GM21717 (cell line): ENCODE measurements around the gene MRPS12.
"Not testable (repeated sequence)": the region's sequence is repeated elsewhere in the genome, so short reads cannot be mapped to it uniquely, and the experiment has no call there.

Experiments used
- ATAC-seq: cut with Tn5 transposase; IDR thresholded peaks from one replicate; pipeline ENCODE4 v1.9.1; 2021; ENCODE audit warnings: mild to moderate bottlenecking, moderate library complexity; ENCODE audit not compliant: unreplicated experiment

Gene MRPS12

DNA sequence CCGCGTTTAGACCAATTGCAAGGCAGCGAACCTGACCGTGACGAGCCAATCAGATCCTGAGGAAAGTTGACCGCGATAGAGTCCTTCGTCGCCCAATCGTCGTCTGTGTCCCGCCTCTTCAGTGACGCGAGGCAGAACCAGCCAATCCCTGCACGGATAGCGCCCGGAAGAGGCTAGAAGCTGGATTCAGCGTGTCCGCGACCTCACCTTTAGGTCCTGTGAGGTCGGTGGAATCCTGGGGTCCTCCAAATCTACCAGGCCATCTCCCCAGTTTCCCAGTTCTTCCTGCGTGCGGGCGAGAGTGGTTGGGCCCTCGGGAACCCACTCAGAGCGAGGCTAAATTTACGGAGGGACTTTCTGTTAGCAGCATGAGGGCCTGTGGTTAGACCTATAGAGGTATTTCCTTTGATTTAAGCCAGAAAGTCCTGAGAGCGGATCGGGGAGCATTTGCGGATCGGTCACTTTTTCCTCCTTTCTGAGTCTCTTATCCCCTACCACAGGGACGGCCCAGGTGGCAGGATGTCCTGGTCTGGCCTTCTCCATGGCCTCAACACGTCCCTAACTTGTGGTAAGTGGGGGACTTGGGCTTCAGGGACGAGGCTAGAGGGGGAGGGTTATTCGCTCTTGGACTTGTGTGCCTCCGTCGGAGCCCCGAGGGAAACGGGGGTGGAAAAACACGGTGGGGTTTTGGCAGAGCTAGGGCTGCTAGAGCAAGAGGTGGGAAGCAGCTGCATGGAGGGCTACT lies at the start of gene MRPS12:
MRPS12 (plus strand) TSS at position 169 of the 745 bp plus-strand sequence; CDS start at position 520, 351 bp downstream.
- ATAC-seq: peak; percentile 84

DNA sequence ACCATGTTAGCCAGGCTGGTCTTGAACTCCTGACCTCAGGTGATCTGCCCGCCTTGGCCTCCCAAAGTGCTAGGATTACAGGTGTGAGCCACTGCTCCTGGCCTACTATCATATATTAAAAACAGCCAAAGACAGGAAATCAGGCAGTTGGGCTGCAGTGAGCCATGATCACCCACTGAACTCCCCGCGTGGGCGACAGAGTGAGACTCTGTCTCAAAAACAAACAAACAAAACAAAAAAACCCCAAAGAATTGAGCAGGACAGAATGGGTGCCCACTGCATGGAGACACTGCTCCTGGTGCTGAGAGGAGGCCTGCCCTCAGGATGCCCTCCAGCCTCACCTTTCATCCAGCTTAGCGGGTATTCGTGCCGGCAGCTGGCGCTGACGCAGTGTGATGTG lies 47.5 kb upstream of the MRPS12 start:
- no peak for ATAC-seq

DNA sequence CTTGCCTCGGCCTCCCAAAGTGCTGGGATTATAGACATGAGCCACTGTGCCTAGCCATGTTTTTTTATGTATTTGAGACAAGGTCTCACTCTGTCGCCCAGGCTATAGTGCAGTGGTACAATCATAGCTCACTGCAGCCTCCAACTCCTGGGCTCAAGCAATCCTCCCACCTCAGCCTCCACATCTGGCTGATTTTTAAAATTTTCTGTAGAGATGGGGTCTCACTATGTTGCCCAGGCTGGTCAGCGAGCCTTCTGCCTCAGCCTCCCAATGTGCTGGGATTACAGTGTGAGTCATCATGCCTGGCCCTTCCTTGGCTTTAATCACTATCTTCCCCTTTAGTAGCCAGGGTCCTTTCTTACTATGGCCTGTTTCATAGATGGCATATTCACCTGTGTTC lies 46.1 kb upstream of the MRPS12 start:
- not testable (repeated sequence) for ATAC-seq

DNA sequence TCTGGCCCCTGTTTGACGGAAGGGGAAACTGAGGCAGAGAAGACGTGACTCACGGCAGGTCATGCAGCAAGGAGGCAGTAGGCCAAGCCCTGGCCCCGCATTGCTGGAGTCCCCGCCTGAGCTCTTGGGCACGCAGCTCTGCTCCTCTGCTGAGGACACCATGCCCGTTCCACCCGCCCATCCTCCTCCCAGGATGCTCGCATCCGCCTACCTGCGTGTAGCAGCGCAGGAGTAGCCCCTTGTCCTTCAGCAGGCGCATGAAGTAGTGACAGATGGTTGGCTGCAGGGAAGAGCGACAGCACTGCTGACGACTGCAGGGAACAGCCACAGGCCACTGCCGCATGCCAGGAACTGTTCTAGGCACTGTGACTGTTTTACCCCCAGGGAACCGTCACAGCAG lies 41.9 kb upstream of the MRPS12 start:
- no peak for ATAC-seq

DNA sequence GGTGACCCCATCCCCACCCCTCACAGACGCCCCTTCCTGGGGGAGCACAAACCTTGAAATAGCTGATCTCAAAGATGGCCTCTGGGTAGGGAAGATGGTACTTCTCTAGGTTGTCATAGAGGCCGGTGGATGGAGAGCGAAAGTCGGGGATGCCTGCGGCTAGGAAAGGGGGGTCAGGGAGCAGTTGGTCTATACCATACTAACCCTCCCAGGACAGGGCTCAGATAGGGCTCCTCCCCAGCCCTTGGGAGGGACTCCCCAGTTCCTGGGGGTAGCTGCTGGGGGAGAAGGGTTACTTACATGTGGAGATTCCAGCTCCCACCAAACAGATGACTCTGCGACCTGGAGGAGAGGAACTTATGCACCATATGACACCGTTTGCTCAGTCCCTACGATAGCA lies 40.9 kb upstream of the MRPS12 start:
- no peak for ATAC-seq

DNA sequence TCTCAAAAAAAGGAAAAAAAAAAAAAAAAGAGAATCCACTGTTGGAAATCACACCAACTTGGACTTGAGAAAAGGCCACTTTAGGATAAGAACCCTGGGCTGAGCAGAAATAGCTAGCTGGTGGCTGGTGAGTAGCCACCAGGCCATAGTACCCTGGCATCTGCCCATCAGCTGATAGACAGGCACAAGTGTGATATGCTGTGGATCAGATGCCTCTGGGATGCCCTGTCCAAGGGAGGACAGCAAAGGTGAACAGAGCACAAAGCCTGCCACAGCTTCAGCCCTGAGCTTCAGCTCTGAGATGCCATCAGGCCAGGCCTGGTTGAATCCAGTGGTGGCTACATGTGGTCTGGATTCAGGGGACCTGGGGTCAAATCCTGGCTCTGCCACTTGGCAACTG lies 40.1 kb upstream of the MRPS12 start:
- no peak for ATAC-seq

DNA sequence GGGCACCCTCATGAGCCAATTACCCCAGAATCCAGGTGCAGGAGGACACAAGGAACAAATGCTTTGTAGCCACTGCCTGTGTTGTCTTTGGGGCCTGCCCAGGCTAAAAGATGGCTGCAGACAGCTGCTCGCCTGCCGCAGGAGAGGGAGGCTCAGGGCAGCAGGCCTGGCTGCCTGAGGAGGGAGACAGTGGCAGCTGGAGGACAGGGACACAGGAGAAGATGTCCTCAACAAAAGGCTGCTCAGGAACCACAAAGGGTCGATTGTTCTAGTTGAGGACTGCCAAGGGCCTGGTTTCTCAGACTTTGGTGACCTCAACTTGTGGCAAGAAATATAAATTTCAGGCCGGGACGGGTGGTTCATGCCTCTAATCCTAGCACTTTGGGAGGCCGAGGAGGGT lies 39.0 kb upstream of the MRPS12 start:
- ATAC-seq: no peak

DNA sequence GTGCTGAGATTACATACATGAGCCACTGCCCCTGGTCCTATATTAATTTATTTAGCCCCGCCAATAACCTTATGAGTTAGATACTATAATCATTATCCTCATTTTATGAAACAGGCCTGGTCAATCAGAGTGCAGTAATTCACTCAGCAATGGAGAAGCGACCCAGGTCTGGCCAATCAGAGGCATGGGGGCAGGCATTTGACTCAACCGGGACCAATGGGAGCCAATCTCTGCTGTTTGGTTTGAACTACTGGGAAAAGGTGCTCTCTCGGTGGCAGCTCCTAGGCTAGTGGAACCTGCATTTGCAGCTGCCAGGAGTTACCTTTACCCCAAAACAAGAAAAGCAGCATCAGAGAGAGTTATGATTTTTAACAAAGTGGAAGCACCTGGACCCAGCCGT lies 37.9 kb upstream of the MRPS12 start:
- ATAC-seq: no peak

DNA sequence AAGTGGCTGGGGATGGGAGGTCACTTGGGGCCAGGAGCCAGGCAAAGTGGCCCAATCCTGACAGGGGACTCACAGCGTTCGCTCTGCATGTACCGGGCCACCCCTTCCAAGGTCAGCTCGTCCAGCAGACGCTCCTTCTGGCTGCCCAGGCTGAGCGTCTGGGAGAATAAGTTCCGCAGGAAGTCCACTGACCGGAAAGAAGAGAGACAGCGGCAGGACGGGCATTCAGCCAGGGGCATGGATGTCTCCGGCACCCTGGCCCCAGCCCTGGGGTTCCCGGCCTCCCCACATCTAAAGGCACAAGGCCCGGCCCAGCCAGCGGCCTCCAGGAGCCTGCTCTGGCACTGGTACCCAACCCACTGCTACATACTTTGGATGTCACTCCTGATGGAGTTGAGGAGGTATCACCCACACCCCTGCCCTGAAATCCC lies 37.4 kb upstream of the MRPS12 start:
- no peak for ATAC-seq

DNA sequence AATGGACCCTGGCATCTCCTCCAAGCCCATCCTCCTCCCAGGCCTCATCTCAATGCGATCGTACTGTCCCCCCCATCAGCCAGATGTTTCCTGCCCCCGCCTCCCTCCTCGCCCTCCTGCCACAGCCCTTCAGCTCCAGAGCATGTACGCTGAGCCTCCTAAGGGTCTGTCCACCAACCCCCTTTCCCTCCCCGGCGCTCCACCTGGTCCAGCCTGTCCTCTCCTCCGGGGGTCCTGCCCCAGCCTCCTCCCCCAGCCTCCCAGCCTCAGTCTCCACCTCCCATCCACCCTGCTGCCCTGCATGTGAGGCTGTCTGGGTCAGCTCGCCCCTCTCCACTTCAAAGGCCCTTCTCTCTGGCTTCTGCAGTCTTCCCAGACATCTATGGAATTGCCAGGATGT lies 35.8 kb upstream of the MRPS12 start:
- no peak for ATAC-seq

DNA sequence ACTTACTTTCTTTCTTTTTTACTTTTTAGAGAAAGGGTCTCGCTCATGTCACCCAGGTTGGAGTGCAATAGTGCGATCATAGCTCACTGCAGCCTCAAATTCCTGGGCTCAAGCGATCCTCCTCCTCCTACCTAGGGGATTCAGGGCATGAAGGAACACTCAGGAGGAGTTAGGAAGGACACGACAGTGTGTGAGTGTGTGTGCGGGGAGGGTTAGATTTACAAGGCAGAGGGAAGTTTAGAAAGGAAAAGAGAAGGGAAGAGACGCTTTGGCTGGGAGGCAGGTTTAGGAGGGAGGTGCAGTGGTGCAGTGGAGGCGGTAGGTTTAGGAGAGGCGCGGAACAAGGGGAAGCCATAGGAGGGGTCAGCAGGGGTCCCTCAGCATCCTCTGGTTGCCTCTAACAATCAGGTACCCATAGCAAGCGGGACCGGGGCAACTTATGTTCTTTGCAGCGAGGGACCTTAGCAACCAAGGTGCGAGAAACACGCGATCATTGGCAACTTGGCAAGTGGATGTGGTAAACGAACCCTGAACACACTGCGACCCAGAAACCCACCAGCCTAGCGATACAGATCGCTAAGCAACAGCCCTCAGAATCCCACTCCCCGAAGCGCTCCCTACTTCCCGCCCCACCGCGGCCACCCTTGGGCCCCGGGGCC lies 31.8 kb upstream of the MRPS12 start:
- peak; percentile 2 for ATAC-seq

DNA sequence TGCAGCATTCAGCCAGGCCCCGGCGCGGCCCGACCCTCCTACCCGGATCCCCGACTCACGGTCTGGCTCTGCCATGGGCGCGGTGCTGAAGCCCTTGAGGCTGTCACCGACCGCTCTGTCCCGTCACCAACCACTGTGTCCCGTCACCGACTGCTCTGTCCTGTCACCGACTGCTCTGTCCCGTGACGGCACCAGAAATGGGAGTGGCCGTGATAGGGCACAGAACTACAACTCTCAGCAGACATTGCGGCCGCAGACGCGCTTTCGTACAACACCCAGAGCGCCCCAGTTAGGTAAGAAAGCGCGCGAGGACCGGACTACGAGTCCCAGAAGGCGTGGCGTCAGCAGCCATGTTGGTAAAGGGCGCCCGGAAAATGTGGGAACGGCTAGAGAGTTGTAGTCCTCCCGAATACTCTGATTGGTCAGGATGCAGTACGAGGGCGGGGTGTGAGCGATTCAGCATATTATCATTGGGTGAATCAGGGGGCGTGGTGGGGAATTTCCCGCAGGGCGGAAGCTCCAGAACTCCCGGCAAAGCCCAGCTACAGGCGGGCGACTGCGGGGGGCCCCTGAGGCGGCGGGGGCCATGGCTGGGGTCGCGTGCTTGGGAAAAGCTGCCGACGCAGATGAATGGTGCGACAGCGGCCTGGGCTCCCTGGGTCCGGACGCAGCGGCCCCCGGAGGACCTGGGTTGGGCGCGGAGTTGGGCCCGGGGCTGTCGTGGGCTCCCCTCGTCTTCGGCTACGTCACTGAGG lies 31.1 kb upstream of the MRPS12 start, which contains the start of the genes NFKBIB and SIRT2:
NFKBIB (plus strand) TSS at position 523 of the 755 bp plus-strand sequence; CDS start at position 587, 64 bp downstream.
SIRT2 (minus strand) TSS at position 172 of the 755 bp plus-strand sequence; CDS start at position 75, 97 bp downstream.
- peak; percentile 82 for ATAC-seq

DNA sequence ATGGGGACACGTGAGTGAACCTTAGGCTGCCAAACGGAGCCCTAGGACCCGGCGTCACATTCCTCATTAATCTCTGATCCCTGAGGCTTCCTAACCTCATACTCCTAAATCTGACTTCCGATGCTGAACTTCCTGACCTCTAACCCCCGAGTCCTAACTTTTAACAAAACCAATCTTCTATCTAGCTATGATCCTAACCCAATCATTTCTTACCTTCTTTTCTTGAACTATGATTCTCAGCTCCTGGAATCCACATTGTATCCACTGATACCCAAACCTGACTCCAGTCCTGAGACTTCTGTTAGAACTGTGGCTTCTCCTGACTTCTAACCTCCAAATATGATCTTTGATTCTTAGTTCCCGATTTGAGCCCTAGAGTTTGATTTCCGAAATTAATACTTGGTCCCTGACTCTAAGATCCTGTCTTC lies 30.5 kb upstream of the MRPS12 start:
- no peak for ATAC-seq

DNA sequence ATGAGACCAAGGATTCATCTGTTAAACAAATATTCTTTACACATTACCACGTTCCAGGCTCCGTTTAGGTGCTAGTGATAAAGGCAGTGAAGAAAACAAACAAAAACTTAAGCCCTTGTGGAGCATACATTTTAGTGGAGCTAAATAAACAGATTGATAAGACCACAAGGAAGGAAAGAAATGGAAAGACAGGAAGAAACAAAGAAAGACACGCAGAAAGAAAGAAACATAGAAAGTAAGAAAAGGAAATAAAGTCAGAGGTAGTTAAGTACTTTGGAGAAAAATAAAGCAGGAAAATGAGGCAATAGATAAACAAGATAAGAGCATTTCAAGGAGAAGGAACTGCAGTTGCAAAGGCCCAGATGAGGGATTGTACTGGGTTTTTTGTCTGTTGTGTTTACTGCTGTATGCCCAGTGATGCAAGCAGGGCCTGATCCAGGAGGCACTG lies 30.0 kb upstream of the MRPS12 start:
- no peak for ATAC-seq

DNA sequence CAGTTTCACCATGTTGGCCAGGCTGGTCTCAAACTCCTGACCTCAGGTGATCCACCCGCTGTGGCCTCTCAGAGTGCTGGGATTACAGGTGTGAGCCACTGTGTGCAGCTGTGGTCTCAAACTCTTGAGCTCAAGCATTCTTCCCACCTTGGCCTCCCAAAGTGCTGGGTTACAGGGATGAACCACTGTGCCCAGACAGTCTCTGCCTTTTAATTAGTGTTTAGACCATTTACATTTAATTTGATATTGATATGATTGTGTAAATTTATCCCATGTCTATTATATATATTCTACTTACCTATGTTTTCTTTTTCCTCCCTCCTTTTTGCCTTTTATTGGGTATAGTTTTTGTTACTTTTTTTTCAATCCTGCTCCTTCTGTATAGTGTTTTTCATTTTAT lies 29.1 kb upstream of the MRPS12 start:
- no peak for ATAC-seq

DNA sequence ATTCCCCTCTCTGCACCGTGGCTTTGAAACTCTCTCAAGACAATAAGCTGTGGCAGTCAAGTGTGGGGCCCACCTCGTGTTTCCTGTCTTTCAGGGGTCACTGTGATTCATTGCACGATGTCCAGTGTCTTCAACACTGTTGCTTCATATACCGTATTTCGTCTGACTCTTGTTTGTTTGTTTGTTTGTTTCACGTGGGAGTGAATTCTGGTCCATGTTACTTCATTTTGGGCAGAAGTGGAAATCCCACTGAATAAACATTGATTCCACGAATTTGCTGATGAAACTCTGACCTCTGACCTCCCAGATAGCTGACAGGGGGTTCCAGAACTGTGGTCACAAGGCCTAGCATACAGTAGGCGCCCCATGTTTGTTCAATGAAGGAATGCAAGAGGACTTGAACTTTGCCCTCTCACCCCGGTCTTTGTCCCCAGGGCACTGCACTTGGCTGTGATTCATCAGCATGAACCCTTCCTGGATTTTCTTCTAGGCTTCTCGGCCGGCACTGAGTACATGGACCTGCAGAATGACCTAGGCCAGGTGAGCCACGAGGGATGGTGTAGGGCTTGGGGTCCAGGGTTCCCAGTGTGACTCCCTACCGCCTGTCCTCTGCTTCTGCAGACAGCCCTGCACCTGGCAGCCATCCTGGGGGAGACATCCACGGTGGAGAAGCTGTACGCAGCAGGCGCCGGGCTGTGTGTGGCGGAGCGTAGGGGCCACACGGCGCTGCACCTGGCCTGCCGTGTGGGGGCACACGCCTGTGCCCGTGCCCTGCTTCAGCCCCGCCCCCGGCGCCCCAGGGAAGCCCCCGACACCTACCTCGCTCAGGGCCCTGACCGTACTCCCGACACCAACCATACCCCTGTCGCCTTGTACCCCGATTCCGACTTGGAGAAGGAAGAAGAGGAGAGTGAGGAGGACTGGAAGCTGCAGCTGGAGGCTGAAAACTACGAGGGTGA lies 25.9 kb upstream of the MRPS12 start:
- no peak for ATAC-seq

DNA sequence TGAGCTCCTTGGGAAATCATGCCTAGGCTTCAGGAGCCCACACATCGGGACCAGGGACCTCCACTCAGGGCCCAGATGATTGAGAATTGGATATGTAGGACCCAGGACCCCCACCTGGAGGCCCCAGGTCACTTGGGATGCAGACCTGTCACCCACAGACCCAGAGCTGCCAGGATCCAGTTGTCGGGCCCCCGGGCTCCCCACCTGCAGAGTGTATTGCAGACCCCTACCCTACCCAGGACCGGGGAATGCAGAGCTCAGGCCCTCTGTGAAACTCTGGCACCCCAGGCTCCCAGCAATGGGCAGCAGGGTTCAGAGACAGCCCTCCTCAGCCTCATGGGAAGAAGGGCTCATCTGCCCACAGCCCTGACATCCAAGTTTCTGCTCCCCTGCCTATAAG lies 25.1 kb upstream of the MRPS12 start:
- ATAC-seq: no peak

DNA sequence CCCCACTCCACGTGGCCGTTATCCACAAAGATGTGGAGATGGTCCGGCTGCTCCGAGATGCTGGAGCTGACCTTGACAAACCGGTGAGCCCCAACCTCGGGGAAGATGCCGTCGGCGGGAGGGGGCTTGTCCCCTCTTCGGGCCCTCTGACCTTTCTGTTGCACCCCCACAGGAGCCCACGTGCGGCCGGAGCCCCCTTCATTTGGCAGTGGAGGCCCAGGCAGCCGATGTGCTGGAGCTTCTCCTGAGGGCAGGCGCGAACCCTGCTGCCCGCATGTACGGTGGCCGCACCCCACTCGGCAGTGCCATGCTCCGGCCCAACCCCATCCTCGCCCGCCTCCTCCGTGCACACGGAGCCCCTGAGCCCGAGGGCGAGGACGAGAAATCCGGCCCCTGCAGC lies 23.5 kb upstream of the MRPS12 start:
- ATAC-seq: no peak

DNA sequence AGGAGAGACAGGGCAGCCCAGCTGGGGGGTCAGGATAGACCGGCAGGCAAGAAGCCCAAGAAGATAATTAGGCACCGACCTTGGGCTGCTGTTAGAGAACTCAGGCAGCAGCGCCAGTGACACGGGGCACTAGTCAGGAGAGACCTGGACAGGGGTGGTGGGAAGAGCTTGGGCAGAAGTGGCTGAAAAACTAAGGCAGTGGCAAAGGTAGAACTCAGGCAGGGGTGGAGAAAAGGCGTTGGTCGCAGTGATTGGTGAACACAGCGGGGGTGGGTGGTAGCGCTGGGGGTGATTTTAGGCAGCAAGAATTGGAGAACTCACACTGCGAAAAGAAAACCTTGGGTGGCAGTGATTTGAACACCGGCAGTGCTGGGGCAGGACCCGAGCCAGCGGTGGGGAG lies 23.1 kb upstream of the MRPS12 start:
- ATAC-seq: no peak

DNA sequence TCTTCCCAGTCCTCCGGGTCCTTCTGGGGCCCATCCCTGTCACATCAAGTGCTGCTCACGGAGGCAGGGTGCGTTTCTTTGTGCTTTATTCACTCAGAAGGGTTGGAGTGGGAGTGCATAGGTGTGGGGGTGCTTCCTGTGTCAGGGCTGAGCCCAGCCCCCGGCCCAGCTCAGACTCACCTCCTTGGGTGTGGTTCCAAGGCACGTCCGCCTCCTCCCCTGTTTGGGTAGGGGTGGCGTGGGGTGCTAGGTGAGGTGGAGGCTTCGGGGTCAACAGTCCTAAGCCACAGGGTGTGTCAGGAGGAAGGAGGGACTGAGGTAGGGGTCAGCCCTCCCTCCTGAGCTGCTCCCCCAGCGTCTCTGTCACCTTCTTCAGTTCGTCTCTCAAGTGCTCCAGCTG lies 21.8 kb upstream of the MRPS12 start:
- ATAC-seq: no peak
